Testis (tissue), 2 donors: ENCODE measurements around the gene CFAP46.

Experiments used
- CTCF ChIP-seq, 3 experiments: fragments of 450-650 bp in 2 of 3; fragments of 200-600 bp in 1 of 3; sonication (generic) in 1 of 3; IDR thresholded peaks; one replicate each; pipeline ENCODE4 v1.5.1; 2016 to 2019; ENCODE audit warnings: antibody characterized with exemption in 3 of 3, mild to moderate bottlenecking in 2 of 3, moderate library complexity in 1 of 3
- POLR2A ChIP-seq: fragments of 450-650 bp; IDR thresholded peaks from one replicate; pipeline ENCODE4 v1.6.1; 2017; ENCODE audit warnings: antibody characterized with exemption, mild to moderate bottlenecking, moderate library complexity

DNA sequence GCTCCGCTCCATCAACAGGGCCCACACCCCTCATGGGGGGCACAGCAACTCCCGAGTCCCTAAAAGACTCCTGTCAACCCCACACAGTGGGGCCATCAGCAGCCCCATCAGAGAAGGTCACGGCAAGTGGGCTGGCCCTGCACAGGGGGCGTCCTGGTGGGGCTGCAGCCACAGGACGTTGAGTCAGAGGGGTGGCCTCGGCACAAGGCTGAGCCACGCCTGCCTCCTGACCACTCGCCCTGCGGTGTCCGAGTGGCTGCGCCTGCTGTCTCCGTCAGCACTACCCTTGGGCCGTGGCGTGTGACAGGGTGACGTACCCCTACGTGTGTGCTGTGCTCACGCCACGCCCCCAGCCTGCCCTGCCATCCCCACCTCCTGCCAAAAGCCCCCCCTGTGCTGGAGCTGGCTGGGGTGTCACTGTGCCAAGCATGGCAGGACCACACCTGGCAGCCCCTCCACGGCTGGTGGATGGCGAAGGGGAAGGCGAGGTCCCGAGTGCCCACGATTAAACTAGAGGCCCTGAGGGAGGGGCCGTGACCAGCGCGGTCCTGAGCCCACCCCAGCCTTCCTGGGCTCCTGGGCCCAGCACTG is 130.4 kb downstream of the CFAP46 start:
- TF ChIP-seq POLR2A (no peak), CTCF (IDR thresholded peaks at IDR 0.05) (no peak)
